GM21717 (cell line): ENCODE measurements around the gene MYADM.
"Not testable (repeated sequence)": the region's sequence is repeated elsewhere in the genome, so short reads cannot be mapped to it uniquely, and the experiment has no call there.

Source experiments
- ATAC-seq: cut with Tn5 transposase; IDR thresholded peaks from one replicate; pipeline ENCODE4 v1.9.1; 2021; ENCODE audit warnings: mild to moderate bottlenecking, moderate library complexity; ENCODE audit not compliant: unreplicated experiment

MYADM gene

GRCh38 chr19:53867225-53868090 lies at the start of gene MYADM:
TSS of gene MYADM (plus strand) at chr19:53867883. CDS start at chr19:53873530, 5,647 bp downstream.
- ATAC-seq: peak; percentile 67

- no peak for ATAC-seq
Observed at GRCh38 chr19:53818756-53819155, 48.9 kb upstream of the MYADM start.

GRCh38 chr19:53819861-53820260 lies 47.8 kb upstream of the MYADM start:
- ATAC-seq: no peak

GRCh38 chr19:53823380-53824120 lies 44.1 kb upstream of the MYADM start:
- ATAC-seq: no peak

- no peak for ATAC-seq
Observed at GRCh38 chr19:53824134-53824611, 43.5 kb upstream of the MYADM start, which contains the start of gene NLRP12. TSS of gene NLRP12 (minus strand) at chr19:53824314. CDS start at chr19:53824174, 140 bp downstream.

- no peak for ATAC-seq
Observed at GRCh38 chr19:53826876-53827275, 40.8 kb upstream of the MYADM start.

GRCh38 chr19:53828531-53828930 lies 39.2 kb upstream of the MYADM start:
- ATAC-seq: no peak

GRCh38 chr19:53832861-53833260 lies 34.8 kb upstream of the MYADM start:
- ATAC-seq: not testable (repeated sequence)

GRCh38 chr19:53838446-53838845 lies 29.2 kb upstream of the MYADM start:
- not testable (repeated sequence) for ATAC-seq

- not testable (repeated sequence) for ATAC-seq
Observed at GRCh38 chr19:53840241-53840640, 27.4 kb upstream of the MYADM start.

GRCh38 chr19:53840914-53841313 lies 26.8 kb upstream of the MYADM start:
- ATAC-seq: not testable (repeated sequence)

GRCh38 chr19:53844849-53845246 lies 22.8 kb upstream of the MYADM start:
- ATAC-seq: no peak

- no peak for ATAC-seq
Observed at GRCh38 chr19:53847555-53847954, 20.1 kb upstream of the MYADM start.

- no peak for ATAC-seq
Observed at GRCh38 chr19:53849237-53849676, 18.4 kb upstream of the MYADM start.

- ATAC-seq: no peak
Observed at GRCh38 chr19:53853707-53854106, 14.0 kb upstream of the MYADM start.

- no peak for ATAC-seq
Observed at GRCh38 chr19:53864308-53864836, 3.3 kb upstream of the MYADM start.

- no peak for ATAC-seq
Observed at GRCh38 chr19:53865523-53865917, 2.2 kb upstream of the MYADM start.

GRCh38 chr19:53865918-53866864 lies 1.5 kb upstream of the MYADM start:
- ATAC-seq: no peak

GRCh38 chr19:53866865-53867224 lies 838 bp upstream of the MYADM start:
- no peak for ATAC-seq
